Stomach (tissue), 9 donors: ENCODE measurements around the gene OCA2. TPM values are rescaled to one million over a fixed set of nuclear protein-coding genes. Genes with fewer than 3 reads are reported as not detected.

Experiments
- DNase-seq, 2 donors: peaks; one replicate each; pipeline versions ENCODE4 v3.0.0 to v3.0.0-alpha.2; 2013 to 2019
- H3K27ac ChIP-seq, 5 donors: fragments of 200-600 bp in 4 of 5; sonication (generic) in 4 of 5; one replicate each; pipeline ENCODE4 v1.5.1; 2013 to 2019; ENCODE audit warnings: mild to moderate bottlenecking in 1 of 5, moderate library complexity in 1 of 5
- H3K27me3 ChIP-seq, 3 donors: fragments of 200-600 bp; sonication (generic); one replicate each; pipeline ENCODE4 v1.5.1; 2017 to 2019; ENCODE audit warnings: mixed run types in 1 of 3
- H3K36me3 ChIP-seq, 4 donors: fragments of 200-600 bp; sonication (generic); 1 replicate in 3 of 4; 2 replicates in 1 of 4; pipeline ENCODE4 v1.5.1; 2016 to 2019
- H3K4me1 ChIP-seq, 4 donors: fragments of 200-600 bp; sonication (generic); one replicate each; pipeline ENCODE4 v1.5.1; 2016 to 2019
- H3K4me3 ChIP-seq, 4 donors: fragments of 200-600 bp; sonication (generic) in 3 of 4; one replicate each; pipeline ENCODE4 v1.5.1; 2016 to 2019; ENCODE audit warnings: mild to moderate bottlenecking in 1 of 4
- H3K9me3 ChIP-seq, 4 donors: fragments of 200-600 bp; sonication (generic); one replicate each; pipeline ENCODE4 v1.5.1; 2016 to 2019
- EP300 ChIP-seq: sonication (generic); formaldehyde crosslinking; IDR thresholded peaks from one replicate; pipeline ENCODE4 v1.6.1; 2017; ENCODE audit warnings: antibody characterized with exemption
- POLR2A ChIP-seq, 4 donors: fragments of 450-650 bp; IDR thresholded peaks; one replicate each; pipeline ENCODE4 v1.6.1; 2016; ENCODE audit warnings: antibody characterized with exemption in 4 of 4, control low read depth in 2 of 4, mild to moderate bottlenecking in 1 of 4, moderate library complexity in 1 of 4
- POLR2AphosphoS5 ChIP-seq, 3 donors: sonication (generic); formaldehyde crosslinking; IDR thresholded peaks; one replicate each; pipeline ENCODE4 v1.6.1; 2016; ENCODE audit warnings: antibody characterized with exemption in 3 of 3
- WGBS, 5 donors: extraction: QIAGEN DNeasy Blood & Tissue Kit in 3 of 5; methylation state at CpG; one replicate each; pipeline versions ENCODE4 v1.1.5 to v1.1.7; 2013 to 2018; 5-methylcytosine and 5-hydroxymethylcytosine counted together
- intact Hi-C: fragments of 100-400 bp; cut with DNase I; formaldehyde crosslinking; loops from one replicate; pipeline ENCODE4 v1.15.1; 2023; ENCODE audit warnings: low total_unique reads
- polyA plus RNA-seq, 3 donors: library from polyadenylated mRNA; stranded (reverse); fragments of 200-250 nt; gene quantifications; one replicate each; pipeline ENCODE4 v1.2.3, GENCODE V29; 2013
- total RNA-seq, 5 donors: library from RNA; depleted of rRNA; stranded (reverse); fragments of >200 nt; gene quantifications; one replicate each; pipeline versions ENCODE4 v1.1.0 to v1.2.3, GENCODE V29; 2014 to 2016
- TF ChIP-seq, protein P1 (sequence below), 7 experiments: fragments of 450-650 bp in 4 of 7; fragments of 200-600 bp in 3 of 7; sonication (generic) in 3 of 7; IDR thresholded peaks; one replicate each; pipeline ENCODE4 v1.5.1; 2016 to 2019; ENCODE audit warnings: antibody characterized with exemption in 7 of 7, control low read depth in 2 of 7, mild to moderate bottlenecking in 1 of 7
- donor health status: healthy with polysubstance abuse.
- donor health status: Bipolar disorder and iron deficiency.
- donor health status: healthy.

OCA2 gene
- total and polyA plus RNA-seq, 8 donors = 0.12 to 0.89 (median 0.65) TPM; not detected in 4

DNA sequence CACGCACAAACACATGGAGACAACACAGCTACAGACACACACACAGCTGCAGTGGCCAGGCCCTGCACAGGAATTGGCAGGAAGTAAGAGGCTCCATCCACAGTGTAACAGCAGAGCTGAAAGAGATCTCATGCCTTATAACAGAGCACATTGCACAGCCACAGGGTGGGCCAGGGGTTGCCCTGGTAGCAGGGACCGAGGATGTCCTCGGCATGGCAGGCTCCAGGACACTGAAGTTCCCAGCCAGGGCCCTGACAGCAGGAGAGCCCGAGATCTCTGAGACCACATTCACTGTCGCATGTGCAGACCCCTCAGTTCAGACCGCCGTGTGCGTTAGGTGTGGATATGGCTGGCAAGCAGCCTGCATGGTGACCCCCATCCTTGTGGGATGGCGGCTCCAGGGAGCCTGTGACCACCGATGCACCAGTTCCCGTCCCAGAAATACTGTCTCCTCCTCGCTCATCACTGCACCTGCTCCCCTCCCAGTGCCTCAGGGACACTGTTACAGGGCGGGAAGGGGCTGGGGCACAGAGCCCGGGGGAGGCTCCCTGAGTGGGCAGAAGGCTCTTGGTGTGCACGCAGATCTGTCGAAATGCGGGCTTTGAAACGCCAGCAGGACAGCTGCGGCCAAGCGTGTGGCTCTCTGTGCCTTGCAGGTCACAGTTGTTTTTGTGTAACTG is 1.5 kb upstream of the OCA2 start:
- Histone ChIP-seq H3K9me3 (no peaks in the 10 kb centered on the region), H3K27me3 (peaks cover 0 to 95% (median 40%) of the 10 kb centered on the region in 3 donors), H3K27ac (no peak overlapping the region), H3K4me3 (no peak overlapping the region), H3K4me1 (peaks cover 30 to 34% (median 32%) of the 10 kb centered on the region in 4 donors), H3K36me3 (no peaks in the 10 kb centered on the region)
- intact Hi-C loops = no loop called here
- TF ChIP-seq POLR2A (IDR thresholded peaks at IDR 0.05) (no peak), POLR2AphosphoS5 (IDR thresholded peaks at IDR 0.05) (no peak), EP300 (no peak)
- TF ChIP-seq, protein P1, sequence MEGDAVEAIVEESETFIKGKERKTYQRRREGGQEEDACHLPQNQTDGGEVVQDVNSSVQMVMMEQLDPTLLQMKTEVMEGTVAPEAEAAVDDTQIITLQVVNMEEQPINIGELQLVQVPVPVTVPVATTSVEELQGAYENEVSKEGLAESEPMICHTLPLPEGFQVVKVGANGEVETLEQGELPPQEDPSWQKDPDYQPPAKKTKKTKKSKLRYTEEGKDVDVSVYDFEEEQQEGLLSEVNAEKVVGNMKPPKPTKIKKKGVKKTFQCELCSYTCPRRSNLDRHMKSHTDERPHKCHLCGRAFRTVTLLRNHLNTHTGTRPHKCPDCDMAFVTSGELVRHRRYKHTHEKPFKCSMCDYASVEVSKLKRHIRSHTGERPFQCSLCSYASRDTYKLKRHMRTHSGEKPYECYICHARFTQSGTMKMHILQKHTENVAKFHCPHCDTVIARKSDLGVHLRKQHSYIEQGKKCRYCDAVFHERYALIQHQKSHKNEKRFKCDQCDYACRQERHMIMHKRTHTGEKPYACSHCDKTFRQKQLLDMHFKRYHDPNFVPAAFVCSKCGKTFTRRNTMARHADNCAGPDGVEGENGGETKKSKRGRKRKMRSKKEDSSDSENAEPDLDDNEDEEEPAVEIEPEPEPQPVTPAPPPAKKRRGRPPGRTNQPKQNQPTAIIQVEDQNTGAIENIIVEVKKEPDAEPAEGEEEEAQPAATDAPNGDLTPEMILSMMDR (IDR thresholded peaks at IDR 0.05) = no peak
- WGBS, 5 donors = 87 to 94% (median 92%) methylated on average over 10 to 20 of the region's 20 CpGs
- DNase-seq = no peak

- Histone ChIP-seq H3K4me3 (peak overlapping the region; percentile 23 to 42 (median 34)), H3K27ac (peak overlapping the region in 1 of 5 donors; percentile 21), H3K4me1 (peaks cover 40 to 44% (median 42%) of the 10 kb centered on the region in 4 donors), H3K27me3 (peaks cover 5 to 95% (median 47%) of the 10 kb centered on the region in 3 donors), H3K36me3 (no peaks in the 10 kb centered on the region), H3K9me3 (no peaks in the 10 kb centered on the region)
- TF ChIP-seq POLR2A (IDR thresholded peaks at IDR 0.05) (no peak), EP300 (no peak), POLR2AphosphoS5 (IDR thresholded peaks at IDR 0.05) (no peak)
- TF ChIP-seq, protein P1 (IDR thresholded peaks at IDR 0.05) = no peak
- DNase-seq = no peak
- intact Hi-C loops = no loop called here
- 8 to 22% (median 13%) methylated on average over 13 to 16 of the region's 16 CpGs for WGBS, 5 donors
Measured at GRCh38 chr15:28099555-28100140, 533 bp upstream of the OCA2 start.

GRCh38 chr15:28098360-28098765 is 752 bp downstream of the OCA2 start:
- Histone ChIP-seq H3K27ac (no peak overlapping the region), H3K9me3 (no peaks in the 10 kb centered on the region), H3K27me3 (peaks cover 5 to 95% (median 55%) of the 10 kb centered on the region in 3 donors), H3K36me3 (no peaks in the 10 kb centered on the region), H3K4me1 (peaks cover 46 to 51% (median 46%) of the 10 kb centered on the region in 4 donors), H3K4me3 (no peak overlapping the region)
- intact Hi-C loops = no loop called here
- DNase-seq = no peak
- WGBS, 5 donors = 60 to 79% (median 68%) methylated on average over 11 of the region's 11 CpGs
- TF ChIP-seq, protein P1 (IDR thresholded peaks at IDR 0.05) = no peak
- no peak for TF ChIP-seq POLR2AphosphoS5 (IDR thresholded peaks at IDR 0.05)
- TF ChIP-seq POLR2A (IDR thresholded peaks at IDR 0.05) = no peak
- TF ChIP-seq EP300 = no peak

- H3K27me3 ChIP-seq = peaks cover 5 to 99% (median 55%) of the 10 kb centered on the region in 3 donors
- H3K27ac ChIP-seq = no peak overlapping the region
- no peak overlapping the region for H3K4me3 ChIP-seq
- intact Hi-C loops = no loop called here
- no peaks in the 10 kb centered on the region for H3K36me3 ChIP-seq
- no peaks in the 10 kb centered on the region for H3K9me3 ChIP-seq
- DNase-seq = no peak
- TF ChIP-seq, protein P1 (IDR thresholded peaks at IDR 0.05) = no peak
- peaks cover 46 to 51% (median 46%) of the 10 kb centered on the region in 4 donors for H3K4me1 ChIP-seq
- WGBS, 5 donors = 75 to 91% (median 86%) methylated on average over 4 to 5 of the region's 5 CpGs
Measured at GRCh38 chr15:28097656-28098359, 1.3 kb downstream of the OCA2 start.
